Endothelial cell of umbilical vein (primary cell): ENCODE data around the gene ZNF565.

Experiments
- CTCF ChIP-seq, 2 donors: IDR thresholded peaks; 1 replicate in 1 of 2; 2 replicates in 1 of 2; pipeline ENCODE4 v1.5.1; 2011; ENCODE audit warnings: low read length in 2 of 2, mild to moderate bottlenecking in 2 of 2, moderate library complexity in 2 of 2, control low read depth in 1 of 2, inconsistent platforms in 1 of 2, low read depth in 1 of 2; ENCODE audit not compliant: insufficient read depth in 1 of 2; ENCODE audit errors: extremely low read depth in 1 of 2
- EZH2 ChIP-seq: IDR thresholded peaks from 2 replicates; pipeline ENCODE4 v1.6.1; 2012; ENCODE audit warnings: borderline replicate concordance, low read depth, mild to moderate bottlenecking, moderate library complexity, low read length, inconsistent platforms; ENCODE audit not compliant: severe bottlenecking
- GATA2 ChIP-seq: IDR thresholded peaks from 2 replicates; pipeline ENCODE4 v1.7.0; 2011; ENCODE audit warnings: low read depth, mild to moderate bottlenecking, moderate library complexity, mixed read lengths, low read length; ENCODE audit not compliant: insufficient read length, insufficient read depth
- MAX ChIP-seq: IDR thresholded peaks from 2 replicates; pipeline ENCODE4 v1.6.1; 2011; ENCODE audit not compliant: insufficient read depth, insufficient read length
- MYC ChIP-seq: IDR thresholded peaks from one replicate; pipeline ENCODE4 v1.6.1; 2011; ENCODE audit warnings: mild to moderate bottlenecking, low read depth, low read length
- POLR2A ChIP-seq: IDR thresholded peaks from 2 replicates; pipeline ENCODE4 v1.6.1; 2012; ENCODE audit warnings: low read depth, mild to moderate bottlenecking, control low read depth, low read length
- POLR2AphosphoS5 ChIP-seq: IDR thresholded peaks from 2 replicates; pipeline ENCODE4 v1.6.1; 2012; ENCODE audit warnings: low read depth, mild to moderate bottlenecking, control low read depth, low read length, moderate library complexity; ENCODE audit not compliant: insufficient read depth

GRCh38 chr19:36257520-36257876 lies 43.0 kb upstream of the ZNF565 start:
- TF ChIP-seq MAX, result no peak
- TF ChIP-seq CTCF (IDR thresholded peaks at IDR 0.05; ENCODE audit: extremely low read depth in 1 of 2, insufficient read depth in 1 of 2, low read depth in 1 of 2, low read length in 2 of 2), result no peak
- TF ChIP-seq POLR2A, result no peak
- TF ChIP-seq MYC, result no peak
- TF ChIP-seq EZH2, result no peak
- no peak for TF ChIP-seq POLR2AphosphoS5
- no peak for TF ChIP-seq GATA2
